HCT116 (cell line): ENCODE data around the gene DDI2. TPM values are rescaled to one million over a fixed set of nuclear protein-coding genes. Genes with fewer than 3 reads are reported as not detected.

ENCODE experiments used
- ATAC-seq: fragments of 200-7000 bp; cut with Tn5 transposase; 2 replicates; pipeline ENCODE4 v1.9.1; 2020; ENCODE audit warnings: mild to moderate bottlenecking, moderate library complexity
- BruUV-seq: library from RNA; stranded (reverse); fragments of 400-500 nt; replicated peaks from 2 replicates; lab custom pipeline; 2021; lab: Mats Ljungman, UMichigan
- CTCF ChIA-PET: fragments of 300-600 bp; sonication (Branson Sonifier 250); formaldehyde crosslinking; loops from one replicate; lab custom pipeline; 2021; ENCODE audit warnings: antibody characterized with exemption; lab: Charles Lee
- POLR2A ChIA-PET: fragments of 300-600, 350-600 bp; sonication (Branson Sonifier 250); formaldehyde crosslinking; loops from one replicate; lab custom pipeline; 2021; ENCODE audit warnings: antibody characterized with exemption; lab: Charles Lee
- RAD21 ChIA-PET, 2 experiments: fragments of 300-600 bp; sonication (Branson Sonifier 250); formaldehyde crosslinking; loops; one replicate each; lab custom pipeline; 2023; ENCODE audit warnings: low total read pairs in 2 of 2; ENCODE audit not compliant: uncharacterized antibody in 2 of 2, unreplicated experiment in 2 of 2, low non-redundant PET in 1 of 2; lab: Charles Lee
- DNase-seq: peaks from one replicate; pipeline ENCODE4 v3.0.0-alpha.2; 2010; ENCODE audit warnings: low read depth, low spot score
- H2AFZ ChIP-seq: fragments of 200-600 bp; shearing (Covaris generic), sonication (generic); 2 replicates; pipeline ENCODE4 v1.6.1; 2017; ENCODE audit warnings: low read depth, mixed run types, mixed read lengths, antibody characterized with exemption, low read length; ENCODE audit not compliant: poor library complexity, severe bottlenecking
- H3K27ac ChIP-seq: 2 replicates; pipeline ENCODE4 v1.5.1; 2012; ENCODE audit warnings: low read depth, low read length
- H3K27me3 ChIP-seq: fragments of 200-600 bp; sonication (generic); 2 replicates; pipeline ENCODE4 v1.6.1; 2016; ENCODE audit warnings: mixed run types, low read length, mixed read lengths; ENCODE audit not compliant: insufficient read depth
- H3K36me3 ChIP-seq, 2 experiments: fragments of 200-500 bp in 1 of 2; fragments of 200-600 bp in 1 of 2; sonication (Bioruptor generic) in 1 of 2; sonication (generic) in 1 of 2; 2 replicates each; pipeline versions ENCODE4 v1.5.1 to v1.6.1; 2014 to 2016; ENCODE audit warnings: low read length in 2 of 2, inconsistent platforms in 1 of 2, mixed read lengths in 1 of 2, mixed run types in 1 of 2; ENCODE audit not compliant: insufficient read depth in 2 of 2, control insufficient read depth in 1 of 2
- H3K4me1 ChIP-seq, 2 experiments: fragments of 200-600 bp in 1 of 2; sonication (generic) in 1 of 2; 2 replicates each; pipeline versions ENCODE4 v1.5.1 to v1.6.1; 2012 to 2017; ENCODE audit warnings: low read length in 2 of 2, inconsistent platforms in 1 of 2, mild to moderate bottlenecking in 1 of 2, mixed read lengths in 1 of 2, mixed run types in 1 of 2, moderate library complexity in 1 of 2; ENCODE audit not compliant: insufficient read depth in 2 of 2, control insufficient read depth in 1 of 2
- H3K4me2 ChIP-seq: fragments of 200-600 bp; sonication (generic); 2 replicates; pipeline ENCODE4 v1.6.1; 2017; ENCODE audit warnings: mixed run types, low read length, mixed read lengths
- H3K4me3 ChIP-seq, 2 experiments: fragments of 200-600 bp in 1 of 2; sonication (generic) in 1 of 2; replicated peaks in 1 of 2; 2 replicates each; pipeline ENCODE4 v1.5.1; 2011 to 2016; ENCODE audit warnings: low read length in 2 of 2, control low read depth in 1 of 2, low read depth in 1 of 2, mild to moderate bottlenecking in 1 of 2, mixed read lengths in 1 of 2, mixed run types in 1 of 2
- H3K79me2 ChIP-seq: fragments of 200-600 bp; sonication (generic); 2 replicates; pipeline ENCODE4 v1.6.1; 2017; ENCODE audit warnings: mild to moderate bottlenecking, mixed run types, low read length, moderate library complexity, mixed read lengths; ENCODE audit not compliant: insufficient read depth
- H3K9ac ChIP-seq: fragments of 200-600 bp; sonication (generic); 2 replicates; pipeline ENCODE4 v1.6.1; 2016; ENCODE audit warnings: low read length, mixed read lengths
- H3K9me2 ChIP-seq: fragments of 200-600 bp; sonication (generic), shearing (Covaris generic); 2 replicates; pipeline ENCODE4 v1.6.1; 2017; ENCODE audit warnings: mixed run types, mild to moderate bottlenecking, moderate library complexity; ENCODE audit not compliant: insufficient read depth
- H3K9me3 ChIP-seq, 2 experiments: fragments of 200-500 bp in 1 of 2; fragments of 200-600 bp in 1 of 2; sonication (Bioruptor generic) in 1 of 2; sonication (generic) in 1 of 2; 2 replicates each; pipeline ENCODE4 v1.6.1; 2014 to 2017; ENCODE audit warnings: low read length in 2 of 2, mixed read lengths in 2 of 2, inconsistent platforms in 1 of 2, low read depth in 1 of 2, mild to moderate bottlenecking in 1 of 2, mixed run types in 1 of 2, moderate library complexity in 1 of 2; ENCODE audit not compliant: control insufficient read depth in 1 of 2, insufficient read depth in 1 of 2
- H4K20me1 ChIP-seq: fragments of 200-600 bp; sonication (generic), shearing (Covaris generic); 2 replicates; pipeline ENCODE4 v1.6.1; 2017; ENCODE audit warnings: mixed run types, mild to moderate bottlenecking, moderate library complexity; ENCODE audit not compliant: insufficient read depth
- CBX3 ChIP-seq: IDR thresholded peaks from 2 replicates; pipeline ENCODE4 v1.6.1; 2012; ENCODE audit warnings: low read depth
- CEBPB ChIP-seq: IDR thresholded peaks from 2 replicates; pipeline ENCODE4 v1.6.1; 2012; ENCODE audit warnings: low read depth
- CTCF ChIP-seq, 3 experiments: fragments of 200-600 bp in 1 of 3; sonication (generic) in 1 of 3; IDR thresholded peaks in 2 of 3; conservative IDR thresholded peaks in 1 of 3; 2 replicates each; pipeline ENCODE4 v1.5.1; 2012 to 2017; ENCODE audit warnings: low read depth in 2 of 3, low read length in 2 of 3, antibody characterized with exemption in 1 of 3, borderline replicate concordance in 1 of 3, control low read depth in 1 of 3, mild to moderate bottlenecking in 1 of 3, mixed read lengths in 1 of 3, mixed run types in 1 of 3, moderate library complexity in 1 of 3; ENCODE audit not compliant: insufficient read depth in 1 of 3
- ELF1 ChIP-seq: IDR thresholded peaks from 2 replicates; pipeline ENCODE4 v1.6.1; 2012; ENCODE audit warnings: low read depth, borderline replicate concordance
- FOSL1 ChIP-seq: IDR thresholded peaks from 2 replicates; pipeline ENCODE4 v1.6.1; 2012; ENCODE audit warnings: low read depth
- MAX ChIP-seq: IDR thresholded peaks from 2 replicates; pipeline ENCODE4 v1.6.1; 2012
- POLR2AphosphoS5 ChIP-seq: IDR thresholded peaks from 2 replicates; pipeline ENCODE4 v1.6.1; 2011; ENCODE audit warnings: mild to moderate bottlenecking, low read depth, low read length, moderate library complexity
- SIN3A ChIP-seq: IDR thresholded peaks from 2 replicates; pipeline ENCODE4 v1.6.1; 2012; ENCODE audit warnings: low read depth
- SRF ChIP-seq: IDR thresholded peaks from 2 replicates; pipeline ENCODE4 v1.6.1; 2012; ENCODE audit warnings: low read depth
- YY1 ChIP-seq: IDR thresholded peaks from 2 replicates; pipeline ENCODE4 v1.6.1; 2011; ENCODE audit warnings: low read length, low read depth, moderate library complexity, mild to moderate bottlenecking; ENCODE audit not compliant: insufficient replicate concordance; ENCODE audit errors: extremely low read depth
- ZNF274 ChIP-seq: fragments of 200-500 bp; sonication (Bioruptor generic); IDR thresholded peaks from 2 replicates; pipeline ENCODE4 v1.6.1; 2014; ENCODE audit warnings: mild to moderate bottlenecking, low read depth, low read length, inconsistent platforms
- intact Hi-C: fragments of 100-400 bp; cut with micrococcal nuclease; formaldehyde crosslinking; loops from 2 replicates; pipeline ENCODE4 v1.10.0; 2022
- total RNA-seq: library from RNA; stranded (reverse); gene quantifications from one replicate; pipeline ENCODE4 v1.2.1, GENCODE V29; 2021; ENCODE audit not compliant: unreplicated experiment

The DDI2 gene
- total RNA-seq, 1 experiment from 2014 or later, result 26.3 TPM

- no TSS peak for BruUV-seq
- intact Hi-C loops, result no loop called here
- DNase-seq, result no peak
- no peak overlapping the region for H3K4me3 ChIP-seq
- ChIA-PET POLR2A (no interaction called here), CTCF (no interaction called here), RAD21 (no interaction called here)
- no peak overlapping the region for H3K9ac ChIP-seq
- H4K20me1 ChIP-seq, result peaks cover 8% of the 10 kb centered on the region; the same call in 1 of the 2 replicates
- H3K9me3 ChIP-seq, result no peaks in the 10 kb centered on the region
- no peaks in the 10 kb centered on the region for H3K9me2 ChIP-seq
- peaks cover 100% of the 10 kb centered on the region for H3K79me2 ChIP-seq
- no peak overlapping the region for H3K27ac ChIP-seq
- no peak overlapping the region for H2AFZ ChIP-seq
- H3K36me3 ChIP-seq, result peaks cover 12 to 28% of the 10 kb centered on the region in 2 experiments; a peak in 3 of 4 replicates
- ATAC-seq, result no peak
- TF ChIP-seq ZNF274 (no peak), FOSL1 (no peak), CTCF (IDR thresholded peaks at IDR 0.05 in 2 of 3, conservative IDR thresholded peaks at IDR 0.05 in 1 of 3; ENCODE audit: borderline replicate concordance in 1 of 3, insufficient read depth in 1 of 3, low read depth in 2 of 3, low read length in 2 of 3) (no peak), MAX (no peak), CEBPB (no peak), SRF (no peak), POLR2AphosphoS5 (no peak), SIN3A (no peak), CBX3 (no peak), ELF1 (no peak), YY1 (no peak)
- H3K4me1 ChIP-seq, result peaks cover 2 to 21% of the 10 kb centered on the region in 2 experiments; a peak in 2 of 4 replicates
- H3K27me3 ChIP-seq, result no peaks in the 10 kb centered on the region
- no peak overlapping the region for H3K4me2 ChIP-seq
Measured at GRCh38 chr1:15623435-15623834, 6.2 kb downstream of the DDI2 start.
